ENCODE measurements around the gene CAPN5. TPM values are rescaled to one million over a fixed set of nuclear protein-coding genes. Genes with fewer than 3 reads are reported as not detected.

Gene CAPN5
- total RNA-seq, 3 donors from 2014 or later: 2.8 to 6.1 (median 3.6) TPM

- Histone ChIP-seq H3K36me3 (no peaks in the 10 kb centered on the region), H3K27me3 (no peaks in the 10 kb centered on the region), H3K27ac (peak overlapping the region; percentile 24 to 84), H3K4me1 (no peaks in the 10 kb centered on the region), H3K4me3 (peak overlapping the region in 2 of 3 donors; percentile 3 to 38), H3K9me3 (no peaks in the 10 kb centered on the region)
- no peak for TF ChIP-seq POLR2AphosphoS5 (IDR thresholded peaks at IDR 0.05)
- no peak for TF ChIP-seq POLR2A (IDR thresholded peaks at IDR 0.05)
- TF ChIP-seq CTCF (IDR thresholded peaks at IDR 0.05): no peak
- intact Hi-C loops (cut with DNase I; ENCODE audit: low total_unique reads): no loop called here
- peak in 1 of 2 donors; percentile 17 for DNase-seq (ENCODE audit: low spot score in 2 of 2)
Measured at GRCh38 chr11:77081976-77082836, 15.4 kb downstream of the CAPN5 start.

GRCh38 chr11:77082838-77083565 is 16.2 kb downstream of the CAPN5 start:
- intact Hi-C loops (cut with DNase I; ENCODE audit: low total_unique reads): no loop called here
- Histone ChIP-seq H3K9me3 (no peaks in the 10 kb centered on the region), H3K27me3 (no peaks in the 10 kb centered on the region), H3K27ac (peak overlapping the region; percentile 24 to 84), H3K4me3 (peak overlapping the region in 2 of 3 donors; percentile 3 to 38), H3K4me1 (no peaks in the 10 kb centered on the region), H3K36me3 (no peaks in the 10 kb centered on the region)
- DNase-seq (ENCODE audit: low spot score in 2 of 2): peak in 1 of 2 donors; percentile 47
- TF ChIP-seq CTCF (IDR thresholded peaks at IDR 0.05): no peak
- TF ChIP-seq POLR2A (IDR thresholded peaks at IDR 0.05): no peak
- TF ChIP-seq POLR2AphosphoS5 (IDR thresholded peaks at IDR 0.05): no peak

- no peaks in the 10 kb centered on the region for H3K9me3 ChIP-seq
- H3K4me3 ChIP-seq: no peak overlapping the region
- TF ChIP-seq POLR2AphosphoS5 (IDR thresholded peaks at IDR 0.05) (no peak), POLR2A (IDR thresholded peaks at IDR 0.05) (no peak), CTCF (IDR thresholded peaks at IDR 0.05) (no peak)
- no peaks in the 10 kb centered on the region for H3K36me3 ChIP-seq
- H3K4me1 ChIP-seq: no peaks in the 10 kb centered on the region
- peak overlapping the region in 1 of 2 donors; percentile 84 for H3K27ac ChIP-seq
- no peaks in the 10 kb centered on the region for H3K27me3 ChIP-seq
- intact Hi-C loops (cut with DNase I; ENCODE audit: low total_unique reads): no loop called here
- peak in 1 of 2 donors; percentile 40 for DNase-seq (ENCODE audit: low spot score in 2 of 2)
Measured at GRCh38 chr11:77083566-77084245, 16.9 kb downstream of the CAPN5 start.

- Histone ChIP-seq H3K27me3 (no peaks in the 10 kb centered on the region), H3K27ac (no peak overlapping the region), H3K4me1 (no peaks in the 10 kb centered on the region), H3K4me3 (no peak overlapping the region), H3K36me3 (no peaks in the 10 kb centered on the region), H3K9me3 (no peaks in the 10 kb centered on the region)
- no peak for TF ChIP-seq POLR2AphosphoS5 (IDR thresholded peaks at IDR 0.05)
- TF ChIP-seq CTCF (IDR thresholded peaks at IDR 0.05): no peak
- no peak for TF ChIP-seq POLR2A (IDR thresholded peaks at IDR 0.05)
- intact Hi-C loops (cut with DNase I; ENCODE audit: low total_unique reads): no loop called here
- peak in 1 of 2 donors; percentile 36 for DNase-seq (ENCODE audit: low spot score in 2 of 2)
Measured at GRCh38 chr11:77084581-77085191, 17.9 kb downstream of the CAPN5 start.
